Measurements from ENCODE around the gene NDUFB2. TPM values are rescaled to one million over a fixed set of nuclear protein-coding genes. Genes with fewer than 3 reads are reported as not detected.
"Not testable (repeated sequence)": the region's sequence is repeated elsewhere in the genome, so short reads cannot be mapped to it uniquely, and the experiment has no call there.

NDUFB2 gene
- total RNA-seq: 100 to 1,000 TPM; 128 to 147 TPM

DNA sequence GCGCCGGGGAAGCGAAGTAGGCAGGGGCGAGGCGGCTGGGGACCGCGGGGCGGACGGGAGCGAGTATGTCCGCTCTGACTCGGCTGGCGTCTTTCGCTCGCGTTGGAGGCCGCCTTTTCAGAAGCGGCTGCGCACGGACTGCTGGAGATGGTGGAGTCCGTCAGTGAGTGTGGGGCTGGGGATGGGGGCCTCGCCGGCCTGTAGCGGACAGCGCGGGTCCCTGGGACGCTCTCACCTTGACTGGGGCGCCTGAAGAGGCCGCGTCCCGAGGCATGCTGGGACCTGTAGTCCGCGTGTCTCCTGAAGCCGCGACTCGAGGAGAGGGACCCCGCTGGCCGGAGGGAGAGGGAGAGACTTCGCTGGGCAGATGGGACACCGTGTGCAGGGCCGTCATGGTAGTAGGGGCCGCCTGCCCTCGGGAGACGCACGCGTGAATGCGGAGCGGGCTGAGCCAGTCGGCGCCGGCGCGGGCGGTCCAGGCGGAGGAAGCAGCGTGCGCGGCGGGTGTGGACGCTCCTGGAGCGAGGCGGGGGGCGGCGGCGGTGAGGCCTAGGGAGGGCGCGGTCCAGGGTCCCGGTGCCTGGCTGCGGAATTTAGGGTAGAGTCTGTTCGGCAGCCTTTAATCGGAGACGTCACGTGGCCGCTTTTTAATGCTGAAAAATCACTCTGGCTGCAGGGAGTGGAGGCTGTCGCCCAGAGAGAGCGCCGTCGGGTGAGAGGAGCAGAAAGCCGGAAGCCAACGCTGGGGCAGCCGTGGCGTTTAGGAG is at the start of gene NDUFB2:
TSS of gene NDUFB2 (plus strand) at position 29 of the 767 bp plus-strand sequence. CDS start at position 66, 37 bp downstream.
- Mint-ChIP-seq H3K9me3 (no peaks in the 10 kb centered on the region), H3K27ac (peak within 1 kb of the TSS; percentile 97 to 98), H3K36me3 (peaks cover 12 to 14% of the 10 kb centered on the region in 2 donors)
- peak; percentile 89 to 90 for DNase-seq (ENCODE audit: low spot score in 2 of 2)
- peak; percentile 91 for ATAC-seq

DNA sequence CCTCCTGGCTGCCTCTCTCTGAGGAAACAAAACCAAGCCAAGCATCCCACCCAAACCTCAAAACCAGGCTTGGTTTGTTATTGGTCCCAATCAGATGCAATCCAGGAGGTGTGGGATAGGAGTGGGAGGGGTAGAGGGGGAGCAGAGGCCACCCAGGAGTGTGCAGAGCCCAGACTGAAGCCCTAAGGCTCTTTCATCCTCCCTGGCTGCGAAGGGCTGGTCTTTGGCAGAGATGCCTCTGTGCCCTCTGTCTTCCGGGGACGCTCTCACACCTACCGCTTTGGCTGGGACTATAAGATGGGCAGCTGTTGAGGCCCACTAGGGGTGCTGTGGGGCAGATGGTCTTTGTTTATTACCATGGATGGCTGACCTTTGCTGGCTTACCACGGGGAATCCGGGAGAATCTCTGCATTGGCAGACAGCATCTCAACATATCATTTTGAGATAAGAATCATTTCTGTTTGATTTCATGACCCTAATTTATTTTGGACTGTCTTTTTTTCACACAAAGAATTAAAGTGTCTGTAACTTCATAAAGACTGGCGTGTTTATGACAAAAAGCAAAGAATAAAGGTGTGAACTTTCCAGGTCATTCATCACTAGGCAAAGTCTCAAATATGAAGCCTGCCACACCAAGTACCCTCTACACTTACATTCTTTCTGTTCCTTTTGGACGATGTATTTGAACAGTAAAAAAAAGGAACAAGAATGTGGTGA is 49.4 kb upstream of the NDUFB2 start:
- Mint-ChIP-seq H3K9me3 (no peaks in the 10 kb centered on the region), H3K27ac (no peak overlapping the region), H3K36me3 (no peaks in the 10 kb centered on the region)
- ATAC-seq (peak; percentile 71 to 81), DNase-seq (ENCODE audit: low spot score in 2 of 2) (no peak)

DNA sequence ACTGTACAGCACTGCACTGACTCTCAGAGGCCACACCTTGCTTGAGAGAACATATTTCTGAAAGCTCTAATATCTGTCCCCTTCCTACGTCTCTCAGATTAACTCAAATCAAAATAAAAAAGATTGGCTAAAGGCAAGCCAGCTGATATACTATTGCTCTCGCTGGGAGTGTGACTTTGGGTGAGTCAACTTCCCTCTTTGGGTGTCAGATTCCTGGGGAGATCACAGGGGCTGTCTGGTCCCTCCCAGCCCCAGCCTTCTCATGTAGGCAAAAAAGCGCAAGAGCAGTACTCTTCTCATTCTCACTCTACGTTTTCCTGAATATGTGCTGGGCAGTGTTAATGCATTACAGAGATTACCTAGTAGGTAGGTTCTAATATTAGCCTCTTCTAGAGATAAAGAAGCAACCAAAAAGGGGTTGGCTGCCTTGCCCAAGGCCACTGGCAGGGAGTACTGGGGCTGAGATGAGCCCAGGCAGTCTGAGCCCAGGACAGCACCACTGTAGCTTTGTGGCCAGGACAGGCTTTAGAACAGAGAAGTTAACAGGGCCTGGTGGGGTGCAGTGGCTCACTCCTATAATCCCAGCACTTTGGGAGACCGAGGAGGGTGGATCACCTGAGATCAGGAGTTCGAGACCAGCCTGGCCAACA is 46.8 kb upstream of the NDUFB2 start:
- Mint-ChIP-seq H3K9me3 (no peaks in the 10 kb centered on the region), H3K27ac (no peak overlapping the region), H3K36me3 (no peaks in the 10 kb centered on the region)
- ATAC-seq: no peak
- no peak for DNase-seq (ENCODE audit: low spot score in 2 of 2)

DNA sequence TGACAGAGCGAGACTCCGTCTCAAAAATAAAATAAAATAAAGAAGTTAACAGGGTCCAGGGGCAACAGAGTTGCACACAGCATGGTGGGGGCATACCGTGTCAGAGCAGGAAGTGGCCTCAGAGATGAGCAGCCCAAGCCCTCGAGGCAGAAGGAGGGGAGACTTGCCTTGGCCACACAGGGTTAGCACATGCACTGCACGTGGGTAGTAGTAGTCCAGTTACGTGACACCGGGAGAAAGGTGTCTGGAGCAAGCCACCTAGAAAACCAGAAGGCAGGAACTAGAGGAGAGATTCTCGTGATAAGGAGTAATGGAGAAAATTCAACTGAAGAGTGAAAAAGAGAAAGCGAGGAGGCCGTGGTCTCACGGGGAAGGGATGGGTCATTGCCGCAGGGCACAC is 46.1 kb upstream of the NDUFB2 start:
- DNase-seq (ENCODE audit: low spot score in 2 of 2) (no peak), ATAC-seq (no peak)
- Mint-ChIP-seq H3K36me3 (no peaks in the 10 kb centered on the region), H3K27ac (no peak overlapping the region), H3K9me3 (no peaks in the 10 kb centered on the region)

DNA sequence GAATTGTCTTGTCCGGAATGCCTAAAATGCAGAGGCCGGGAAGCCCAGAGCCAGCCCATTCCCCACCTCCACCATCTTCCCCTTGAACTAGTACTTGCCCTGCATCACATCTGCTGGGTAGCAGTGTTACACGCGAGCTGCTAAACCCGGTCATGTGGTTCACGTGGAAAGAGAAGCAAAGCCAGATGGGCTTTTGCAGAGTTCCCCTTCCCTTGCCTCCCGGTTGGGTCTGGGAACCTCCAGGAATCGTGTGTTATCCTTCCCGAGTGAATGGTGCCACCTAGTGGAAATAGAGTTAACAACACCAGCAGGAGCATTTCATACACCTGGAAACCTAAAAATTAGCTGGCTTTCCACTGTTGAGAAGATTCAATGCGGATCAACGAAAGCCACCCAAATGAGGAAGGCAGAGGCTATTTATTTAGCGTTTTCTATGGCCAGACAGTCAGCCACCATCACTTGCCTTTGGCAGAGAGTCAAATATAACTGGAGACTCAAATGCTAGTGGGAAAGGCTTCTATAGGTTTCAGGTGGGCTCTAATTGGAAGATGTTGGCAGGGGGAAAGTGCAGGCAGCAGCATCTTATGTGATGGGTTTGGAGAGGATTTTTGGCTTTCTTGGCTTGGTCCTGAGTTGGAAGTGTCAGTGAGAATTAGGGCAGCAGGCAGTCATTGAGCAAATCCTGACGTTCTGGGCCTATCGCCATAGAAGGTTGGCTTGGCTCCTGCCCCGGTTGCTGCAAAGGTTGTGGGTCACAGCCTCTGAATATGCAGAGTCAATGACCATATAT is 43.0 kb upstream of the NDUFB2 start:
- ATAC-seq (peak; percentile 48 to 58), DNase-seq (ENCODE audit: low spot score in 2 of 2) (no peak)
- no peaks in the 10 kb centered on the region for H3K36me3 Mint-ChIP-seq
- H3K27ac Mint-ChIP-seq: no peak overlapping the region
- H3K9me3 Mint-ChIP-seq: no peaks in the 10 kb centered on the region

DNA sequence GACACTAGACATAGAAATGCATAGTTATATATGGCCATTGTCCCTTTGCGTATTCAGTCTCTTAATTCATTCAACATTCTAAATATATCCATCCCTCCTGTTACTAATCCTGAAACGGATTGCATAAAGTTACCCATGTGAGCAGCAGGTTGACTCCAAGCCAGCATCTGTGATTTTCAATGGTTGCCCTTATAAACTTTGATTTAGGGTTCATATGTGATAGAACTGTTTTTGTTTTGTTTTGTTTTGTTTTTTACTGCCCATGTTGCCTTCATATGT is 42.5 kb upstream of the NDUFB2 start:
- DNase-seq (ENCODE audit: low spot score in 2 of 2): no peak
- no peaks in the 10 kb centered on the region for H3K36me3 Mint-ChIP-seq
- ATAC-seq: no peak
- peak overlapping the region in 1 of 2 donors; percentile 7 for H3K27ac Mint-ChIP-seq
- no peaks in the 10 kb centered on the region for H3K9me3 Mint-ChIP-seq

DNA sequence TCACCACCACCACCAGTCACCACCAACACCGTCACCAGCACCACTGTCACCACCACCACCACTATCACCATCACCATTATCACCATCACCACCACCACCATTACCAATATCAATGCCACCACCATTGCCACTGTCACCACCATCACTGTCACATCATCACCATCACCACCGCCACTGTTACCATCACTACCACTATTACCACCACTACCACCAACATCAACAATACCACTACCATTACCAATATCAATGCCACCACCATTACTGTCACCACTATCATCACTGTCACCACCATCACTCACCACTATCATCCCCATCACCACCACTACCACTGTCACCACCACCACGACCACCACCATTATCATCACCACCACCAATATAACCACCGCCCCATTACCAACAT is 41.8 kb upstream of the NDUFB2 start:
- DNase-seq (ENCODE audit: low spot score in 2 of 2) (no peak), ATAC-seq (no peak)
- peak overlapping the region in 1 of 2 donors; percentile 7 for H3K27ac Mint-ChIP-seq
- no peaks in the 10 kb centered on the region for H3K9me3 Mint-ChIP-seq
- H3K36me3 Mint-ChIP-seq: no peaks in the 10 kb centered on the region

DNA sequence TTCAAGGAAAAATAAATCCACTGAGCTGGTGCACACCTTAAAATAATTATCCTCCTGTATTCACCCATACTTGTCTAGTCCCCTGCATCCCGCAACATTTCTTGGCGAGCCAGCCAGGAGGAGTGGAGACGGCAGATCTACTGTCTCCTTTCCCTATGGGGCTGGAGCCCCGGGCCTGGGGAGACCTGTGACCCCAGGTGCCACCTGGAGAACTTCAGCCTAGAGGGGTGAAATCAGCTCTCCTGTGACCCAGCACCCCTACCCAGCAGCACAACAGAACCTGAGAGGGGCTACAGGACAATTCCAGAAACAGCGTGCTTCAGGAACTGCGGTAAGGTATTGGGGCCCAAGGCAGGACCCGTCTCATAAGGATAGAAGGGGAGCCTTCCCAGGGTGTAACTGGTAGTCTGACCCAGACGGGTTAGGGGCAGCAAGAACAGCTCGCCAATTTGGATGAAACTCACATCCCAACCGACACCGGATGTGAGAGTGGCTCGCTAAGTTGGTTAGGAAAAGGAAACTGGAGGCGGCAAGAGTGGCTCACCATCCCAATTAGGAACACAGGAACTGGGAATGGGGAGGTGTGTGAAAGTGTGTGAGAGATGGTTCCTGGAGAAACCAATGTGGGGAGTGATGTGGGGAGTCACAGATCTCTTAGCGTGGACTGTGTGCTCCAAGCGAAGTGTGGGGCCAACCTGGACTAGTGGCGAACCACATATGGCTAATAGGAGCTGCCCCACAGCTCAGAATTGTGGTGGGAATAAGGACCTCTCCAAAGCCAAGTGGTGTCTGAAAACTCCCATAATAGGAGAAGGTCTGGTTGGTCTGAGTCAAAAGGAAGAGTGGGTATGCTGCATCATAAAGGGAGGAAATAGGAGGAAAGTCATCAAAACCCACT is 40.7 kb upstream of the NDUFB2 start:
- DNase-seq (ENCODE audit: low spot score in 2 of 2) (no peak), ATAC-seq (no peak)
- Mint-ChIP-seq H3K27ac (no peak overlapping the region), H3K36me3 (no peaks in the 10 kb centered on the region), H3K9me3 (no peaks in the 10 kb centered on the region)

DNA sequence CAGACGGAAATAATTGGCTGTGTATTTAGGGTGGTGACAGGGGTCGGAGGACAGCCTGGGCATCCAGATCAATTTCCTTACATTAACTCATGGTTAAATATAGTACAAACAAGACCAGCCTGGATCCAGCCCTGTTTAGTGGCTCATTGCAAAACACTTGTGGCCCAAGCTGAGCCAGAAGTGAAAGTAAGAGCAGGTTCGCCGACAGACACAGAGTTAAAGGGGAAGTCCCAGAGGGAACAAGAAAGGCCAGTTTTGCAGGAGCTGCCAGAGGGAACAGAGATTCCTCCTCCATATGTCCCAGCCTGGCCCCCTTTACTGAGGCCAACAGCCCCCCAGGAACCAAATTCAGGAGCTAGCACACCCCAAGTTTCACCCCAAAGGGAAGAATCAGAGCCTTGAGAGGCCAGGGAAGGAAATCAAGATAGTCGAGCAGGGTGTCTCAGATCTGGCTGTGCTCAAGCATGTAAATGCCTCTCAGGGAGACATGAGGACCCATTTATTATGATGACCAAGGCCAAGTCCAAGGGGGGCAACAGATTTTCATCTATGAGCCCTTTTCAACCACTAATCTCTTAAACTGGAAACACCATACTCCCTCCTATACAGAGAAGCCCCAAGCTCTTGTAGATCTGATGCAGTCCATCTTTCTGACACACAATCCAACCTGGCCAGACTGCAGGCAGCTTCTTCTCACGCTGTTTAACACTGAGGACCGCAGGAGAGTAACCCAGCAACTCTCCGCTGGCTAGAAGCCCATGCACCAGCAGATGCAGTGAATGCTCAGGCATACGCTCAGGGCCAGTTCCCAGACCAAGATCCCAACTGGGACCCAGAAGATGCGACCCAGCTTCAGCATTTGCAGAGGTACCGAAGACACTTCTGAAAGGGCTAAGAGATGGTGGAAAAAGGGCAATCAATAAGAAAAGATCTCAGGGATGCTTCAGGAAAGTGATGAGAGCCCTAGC is 39.7 kb upstream of the NDUFB2 start:
- no peaks in the 10 kb centered on the region for H3K9me3 Mint-ChIP-seq
- DNase-seq (ENCODE audit: low spot score in 2 of 2): no peak
- H3K36me3 Mint-ChIP-seq: no peaks in the 10 kb centered on the region
- peak; percentile 79 to 86 for ATAC-seq
- peak overlapping the region in 1 of 2 donors; percentile 76 for H3K27ac Mint-ChIP-seq

DNA sequence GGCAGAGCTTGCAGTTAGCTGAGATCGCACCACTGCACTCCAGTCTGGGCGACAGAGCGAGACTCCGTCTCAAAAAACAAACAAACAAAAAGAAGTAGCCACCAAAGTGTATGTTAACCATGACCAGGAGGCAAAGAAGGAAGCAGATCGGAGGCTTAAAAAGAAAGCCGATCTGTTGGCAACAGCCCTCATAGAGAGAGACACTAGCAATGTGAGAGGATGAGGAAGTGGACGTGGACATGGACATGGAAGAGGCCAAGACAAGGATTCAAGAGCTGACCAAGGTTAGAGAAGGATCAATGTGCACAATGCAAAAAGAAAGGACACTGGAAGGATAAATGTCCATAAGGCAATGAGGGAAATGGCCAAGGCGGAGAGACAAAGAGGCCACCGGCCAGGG is 38.6 kb upstream of the NDUFB2 start:
- DNase-seq (ENCODE audit: low spot score in 2 of 2) (no peak), ATAC-seq (no peak)
- Mint-ChIP-seq H3K27ac (no peak overlapping the region), H3K36me3 (no peaks in the 10 kb centered on the region), H3K9me3 (no peaks in the 10 kb centered on the region)

DNA sequence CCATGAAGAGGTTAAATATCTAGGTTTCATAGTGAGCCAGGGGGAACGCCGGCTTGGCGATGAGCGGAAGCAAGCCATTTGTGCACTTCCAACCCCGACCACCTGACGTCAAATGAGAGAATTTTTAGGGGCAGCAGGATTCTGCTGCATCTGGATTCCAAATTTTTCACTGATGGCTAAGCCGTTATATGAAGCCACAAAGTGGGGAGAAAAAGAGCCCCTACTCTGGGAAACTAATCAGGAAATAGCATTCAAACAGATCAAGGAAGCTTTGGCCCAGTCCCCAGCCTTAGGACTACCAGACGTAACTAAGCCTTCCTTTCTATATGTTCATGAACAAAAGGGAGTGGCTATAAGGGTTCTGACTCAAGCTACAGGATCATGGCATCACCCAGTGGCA is 36.7 kb upstream of the NDUFB2 start:
- Mint-ChIP-seq H3K27ac (no peak overlapping the region), H3K9me3 (no peaks in the 10 kb centered on the region), H3K36me3 (peaks cover 0 to 8% of the 10 kb centered on the region in 2 donors)
- DNase-seq (ENCODE audit: low spot score in 2 of 2) (no peak), ATAC-seq (no peak)

DNA sequence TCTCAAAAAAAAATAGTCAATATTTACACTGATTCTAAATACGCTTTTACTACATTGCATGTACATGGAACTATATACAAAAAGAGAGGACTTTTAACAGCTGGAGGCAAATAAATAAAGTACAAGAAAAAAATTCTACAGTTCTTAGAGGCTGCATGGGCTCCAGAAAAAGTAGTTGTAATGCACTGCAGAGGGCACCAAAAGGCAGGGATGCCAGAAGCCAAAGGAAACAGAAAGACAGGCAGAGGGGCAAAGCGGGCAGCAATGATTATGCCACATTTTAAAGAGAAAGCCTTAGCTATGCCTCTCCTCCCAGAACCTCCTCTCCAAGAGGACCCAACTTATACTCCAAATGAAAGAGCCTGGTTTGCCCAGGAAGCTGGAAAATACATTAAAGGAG is 35.4 kb upstream of the NDUFB2 start:
- no peaks in the 10 kb centered on the region for H3K9me3 Mint-ChIP-seq

DNA sequence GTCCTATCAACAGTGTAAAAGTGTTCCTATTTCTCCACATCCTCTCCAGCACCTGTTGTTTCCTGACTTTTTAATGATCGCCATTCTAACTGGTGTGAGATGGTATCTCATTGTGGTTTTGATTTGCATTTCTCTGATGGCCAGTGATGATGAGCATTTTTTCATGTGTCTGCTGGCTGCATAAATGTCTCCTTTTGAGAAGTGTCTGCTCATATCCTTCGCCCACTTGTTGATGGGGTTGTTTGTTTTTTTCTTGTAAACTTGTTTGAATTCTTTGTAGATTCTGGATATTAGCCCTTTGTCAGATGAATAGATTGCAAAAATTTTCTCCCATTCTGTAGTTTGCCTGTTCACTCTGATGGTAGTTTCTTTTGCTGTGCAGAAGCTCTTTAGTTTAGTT is 33.6 kb upstream of the NDUFB2 start:
- not testable (repeated sequence) for H3K27ac Mint-ChIP-seq; H3K9me3 Mint-ChIP-seq; H3K36me3 Mint-ChIP-seq; DNase-seq (ENCODE audit: low spot score in 2 of 2); ATAC-seq

More for the DNA sequence above, 35.4 kb upstream of the NDUFB2 start:
- DNase-seq (ENCODE audit: low spot score in 2 of 2) (no peak), ATAC-seq (no peak)
- H3K27ac Mint-ChIP-seq: no peak overlapping the region
- peaks cover 0 to 9% of the 10 kb centered on the region in 2 donors for H3K36me3 Mint-ChIP-seq

DNA sequence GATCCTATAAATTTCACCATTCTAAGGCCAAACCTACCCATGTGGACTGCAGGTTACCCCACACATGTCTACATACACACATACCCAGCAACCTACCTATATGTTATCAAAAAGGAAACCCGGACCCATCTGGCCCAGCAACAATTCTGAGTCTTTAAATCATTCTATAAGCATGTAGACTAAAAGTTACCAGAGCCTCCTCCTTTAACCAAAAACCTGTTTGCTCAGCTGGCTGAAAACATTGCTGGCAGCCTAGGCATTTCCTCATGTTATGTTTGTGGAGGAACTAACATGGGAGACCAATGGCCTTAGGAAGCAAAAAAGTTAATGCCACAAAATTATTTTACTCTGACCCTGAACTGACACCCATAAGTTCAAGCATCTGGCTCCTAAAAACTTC is 29.0 kb upstream of the NDUFB2 start:
- Mint-ChIP-seq H3K36me3 (peaks cover 0 to 9% of the 10 kb centered on the region in 2 donors), H3K27ac (no peak overlapping the region), H3K9me3 (no peaks in the 10 kb centered on the region)
- ATAC-seq (no peak), DNase-seq (ENCODE audit: low spot score in 2 of 2) (no peak)

DNA sequence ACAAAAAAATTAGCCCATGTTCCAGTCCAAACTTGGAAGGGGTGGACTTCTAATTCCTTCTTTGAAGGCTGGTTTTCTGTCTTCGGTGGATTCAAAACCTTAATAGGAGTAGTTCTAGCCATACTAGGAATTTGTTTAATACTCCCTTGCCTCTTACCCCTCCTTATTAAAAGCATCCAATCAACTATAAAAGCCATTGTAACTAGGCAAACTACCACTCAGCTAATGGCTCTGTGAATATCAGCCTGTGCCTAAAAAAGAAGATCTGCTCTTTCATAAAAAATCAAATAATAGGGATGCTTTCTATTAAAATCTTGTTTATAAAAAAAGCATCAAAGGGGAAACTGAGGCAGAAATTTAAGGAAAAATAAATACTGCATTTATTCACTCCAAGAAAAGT is 27.9 kb upstream of the NDUFB2 start:
- H3K9me3 Mint-ChIP-seq: no peaks in the 10 kb centered on the region
- H3K27ac Mint-ChIP-seq: no peak overlapping the region
- peaks cover 0 to 9% of the 10 kb centered on the region in 2 donors for H3K36me3 Mint-ChIP-seq

More for the DNA sequence above, 27.9 kb upstream of the NDUFB2 start:
- DNase-seq (ENCODE audit: low spot score in 2 of 2): no peak
- ATAC-seq: no peak
